Activated CD8-positive, alpha-beta memory T cell treated with anti-CD3 and anti-CD28 coated beads for 1 hour (primary cell): ENCODE measurements around the gene IFNG.

Experiments
- DNase-seq, 2 donors: peaks; one replicate each; pipeline ENCODE4 v3.0.0-alpha.2; 2020; ENCODE audit warnings: low read depth in 1 of 2; ENCODE audit errors: extremely low read depth in 1 of 2

Gene IFNG

GRCh38 chr12:68118096-68118755, 41.3 kb downstream of the IFNG start:
- DNase-seq = no peak

- no peak for DNase-seq
Measured at GRCh38 chr12:68117661-68118060, 41.9 kb downstream of the IFNG start.

- no peak for DNase-seq
Measured at GRCh38 chr12:68115281-68115680, 44.3 kb downstream of the IFNG start.

DNA sequence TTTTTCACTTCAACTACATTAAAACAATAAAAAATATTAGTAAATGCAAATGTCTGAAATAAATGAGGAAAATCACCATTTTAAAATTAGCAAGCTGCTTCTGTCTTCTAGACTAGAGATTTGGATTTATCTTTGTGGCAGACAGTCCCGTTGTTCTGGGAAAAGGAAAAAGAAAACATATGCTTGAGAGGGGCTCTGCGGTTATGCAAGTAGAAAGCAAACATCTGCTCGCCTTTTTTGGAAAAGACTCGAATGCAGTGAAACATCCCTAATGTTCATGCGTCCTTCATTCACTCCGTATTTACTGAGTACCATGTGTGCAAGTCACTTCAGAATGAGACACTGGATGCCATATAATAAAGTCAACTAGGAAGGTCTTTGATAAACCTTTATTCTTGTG, 44.9 kb downstream of the IFNG start:
- no peak for DNase-seq

GRCh38 chr12:68113644-68114043, 45.9 kb downstream of the IFNG start:
- DNase-seq = no peak

GRCh38 chr12:68111995-68112394, 47.5 kb downstream of the IFNG start:
- DNase-seq = no peak

DNA sequence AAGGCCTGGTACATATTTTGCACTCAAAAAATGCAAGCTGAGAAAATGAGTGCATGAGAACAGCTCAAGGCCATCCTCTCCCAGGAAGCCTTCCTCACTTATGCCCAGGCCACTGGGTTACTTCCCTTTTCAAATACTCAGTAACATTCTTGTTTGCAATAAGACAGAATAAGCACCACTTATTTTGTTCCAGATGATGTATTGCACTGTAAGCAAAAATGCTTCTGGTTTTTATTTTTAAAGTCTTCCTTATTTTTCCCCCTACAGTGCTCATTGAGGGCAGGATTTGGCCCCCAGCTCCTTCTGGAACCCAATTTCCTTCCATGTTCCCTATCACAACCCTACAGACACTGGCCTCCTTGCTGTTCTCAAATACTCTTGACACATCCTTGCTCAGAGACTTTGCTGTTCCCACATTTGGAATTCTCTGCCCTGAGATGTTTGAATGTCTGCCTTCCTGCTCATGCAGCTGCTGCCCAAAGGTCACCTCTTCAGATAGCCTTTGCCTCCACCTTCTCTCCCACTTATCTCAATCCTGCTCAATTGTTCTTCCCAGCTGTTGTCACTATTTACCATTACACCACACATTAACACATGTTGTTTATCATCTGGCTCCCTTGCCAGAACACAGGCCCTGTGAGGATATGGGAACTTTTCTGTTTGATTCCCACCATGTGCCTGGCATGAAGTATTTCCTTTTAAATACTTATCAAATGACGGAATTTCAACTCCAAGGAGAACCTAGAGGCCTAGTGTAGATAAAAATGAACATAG, 49.9 kb downstream of the IFNG start:
- no peak for DNase-seq

DNA sequence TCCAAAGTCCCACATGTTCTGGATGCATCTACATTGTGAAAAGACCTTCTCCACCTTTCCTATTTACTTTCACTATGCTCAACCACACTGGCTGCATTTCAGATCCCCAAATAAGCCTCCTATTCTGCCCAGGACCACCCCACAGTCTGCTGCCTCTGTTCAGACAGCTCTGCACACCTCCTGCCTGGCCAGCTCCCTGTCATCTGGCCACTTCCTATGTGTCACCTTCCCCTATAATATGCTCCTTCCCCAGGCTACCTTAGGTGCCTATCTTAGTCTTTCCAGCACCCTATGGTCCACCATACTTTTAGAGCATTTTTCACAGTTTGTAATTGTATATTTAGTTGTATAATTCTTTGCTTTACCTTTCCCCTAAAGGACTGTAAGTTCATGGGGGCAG, 50.5 kb downstream of the IFNG start:
- DNase-seq = no peak

DNA sequence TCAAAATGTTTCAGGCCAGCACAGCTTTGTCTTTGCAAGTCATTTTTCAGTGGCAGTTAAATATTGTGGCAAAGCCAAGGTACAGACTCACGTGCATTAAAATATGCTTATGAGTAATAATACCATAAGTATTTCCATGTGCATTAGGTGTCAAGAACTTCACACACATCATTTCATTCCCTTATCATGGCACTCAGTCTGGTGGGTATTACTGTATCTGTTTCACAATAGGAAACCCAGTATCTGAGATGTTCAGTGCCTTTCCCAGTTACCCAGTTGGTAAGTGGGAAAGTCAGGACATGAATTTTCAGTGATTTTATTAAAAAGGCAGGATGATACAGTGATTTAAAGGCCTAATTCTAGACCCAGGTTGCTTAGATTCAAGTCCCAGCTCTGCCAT, 52.9 kb downstream of the IFNG start:
- no peak for DNase-seq

GRCh38 chr12:68106160-68106559, 53.4 kb downstream of the IFNG start:
- no peak for DNase-seq
